PFSK-1 (cell line): ENCODE data around the gene ESRRG.

Experiments used
- POLR2AphosphoS5 ChIP-seq: IDR thresholded peaks from 2 replicates; pipeline ENCODE4 v1.6.1; 2012; ENCODE audit warnings: low read depth, mild to moderate bottlenecking, control low read depth, low read length, moderate library complexity
- REST ChIP-seq, 2 experiments: IDR thresholded peaks; 2 replicates each; pipeline versions ENCODE4 v1.6.1 to v1.8.0; 2011 to 2012; ENCODE audit warnings: low read depth in 2 of 2, low read length in 2 of 2, control low read depth in 1 of 2, inconsistent platforms in 1 of 2, mild to moderate bottlenecking in 1 of 2, moderate library complexity in 1 of 2; ENCODE audit not compliant: insufficient read depth in 1 of 2
- SIN3A ChIP-seq: IDR thresholded peaks from 2 replicates; pipeline ENCODE4 v1.6.1; 2012; ENCODE audit warnings: mild to moderate bottlenecking, low read length, moderate library complexity, borderline replicate concordance; ENCODE audit not compliant: insufficient read depth

DNA sequence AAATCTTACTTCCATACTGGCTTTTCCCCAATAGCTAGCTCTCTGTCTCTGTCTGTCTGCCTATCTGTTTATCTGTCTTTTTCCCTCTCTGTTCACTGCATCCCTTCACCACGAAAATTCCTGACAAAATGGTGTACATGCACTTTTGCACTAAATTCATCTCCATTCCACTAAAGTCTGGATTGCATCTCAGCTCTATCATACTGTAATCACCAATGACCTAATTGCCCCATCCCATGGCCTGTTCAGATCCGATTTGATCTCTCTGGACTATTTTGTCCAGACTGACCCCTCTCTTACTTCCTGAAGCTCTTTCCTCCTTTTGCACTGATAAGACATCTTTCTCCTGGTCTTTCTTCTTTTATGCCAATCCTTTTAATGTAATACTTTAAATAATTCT is 187.5 kb downstream of the ESRRG start:
- no peak for TF ChIP-seq POLR2AphosphoS5
- TF ChIP-seq SIN3A = no peak
- no peak for TF ChIP-seq REST (IDR thresholded peaks at IDR 0.05; ENCODE audit: insufficient read depth in 1 of 2, low read depth in 2 of 2, low read length in 2 of 2)
